Cardiac muscle cell (in vitro differentiated cells and primary cell): ENCODE measurements around the gene FNBP1. TPM values are rescaled to one million over a fixed set of nuclear protein-coding genes. Genes with fewer than 3 reads are reported as not detected.

Source experiments
- DNase-seq, 2 donors: peaks; one replicate each; pipeline versions ENCODE4 v3.0.0 to v3.0.0-alpha.2; 2010 to 2017; ENCODE audit warnings: low read depth in 1 of 2, low spot score in 1 of 2
- H3K27ac ChIP-seq: fragments of 200-600 bp; sonication (generic); 2 replicates; pipeline ENCODE4 v1.5.1; 2016
- H3K27me3 ChIP-seq: fragments of 200-600 bp; sonication (generic); 2 replicates; pipeline ENCODE4 v1.6.0; 2016; ENCODE audit warnings: control low read depth
- H3K36me3 ChIP-seq: fragments of 200-600 bp; sonication (generic); 2 replicates; pipeline ENCODE4 v1.5.1; 2016; ENCODE audit warnings: control low read depth
- H3K4me1 ChIP-seq: fragments of 200-600 bp; sonication (generic); 2 replicates; pipeline ENCODE4 v1.8.1; 2017; ENCODE audit warnings: low read depth, mild to moderate bottlenecking, mixed run types
- H3K4me3 ChIP-seq: fragments of 200-600 bp; sonication (generic); 2 replicates; pipeline ENCODE4 v1.5.1; 2016; ENCODE audit warnings: mild to moderate bottlenecking
- H3K9me3 ChIP-seq: fragments of 200-600 bp; sonication (generic); 2 replicates; pipeline ENCODE4 v1.5.1; 2017; ENCODE audit warnings: low read depth, mild to moderate bottlenecking, control low read depth
- CTCF ChIP-seq: IDR thresholded peaks from 2 replicates; pipeline ENCODE4 v1.5.1; 2012; ENCODE audit warnings: low read depth, mild to moderate bottlenecking, low read length
- polyA plus RNA-seq: library from polyadenylated mRNA; unstranded; fragments of >200 nt; fragmentation: Nextera tagmentation; extraction: Ambion mirVana; gene quantifications from 2 replicates; pipeline ENCODE4 v1.2.1, GENCODE V29; 2016
- total RNA-seq: library from RNA; depleted of rRNA; stranded (reverse); fragments of >200 nt; gene quantifications from 2 replicates; pipeline ENCODE4 v1.2.3, GENCODE V29; 2016

The FNBP1 gene
- total and polyA plus RNA-seq, 2 experiments from 2014 or later, result 20.5 to 37.9 TPM

GRCh38 chr9:130078547-130078946 lies 35.6 kb upstream of the FNBP1 start:
- peaks cover 13% of the 10 kb centered on the region for H3K4me1 ChIP-seq
- H3K36me3 ChIP-seq, result peaks cover 27% of the 10 kb centered on the region
- H3K27me3 ChIP-seq, result no peaks in the 10 kb centered on the region
- H3K9me3 ChIP-seq, result no peaks in the 10 kb centered on the region
- TF ChIP-seq CTCF, result no peak
- H3K4me3 ChIP-seq, result no peak overlapping the region
- DNase-seq, result no peak
- H3K27ac ChIP-seq, result no peak overlapping the region

GRCh38 chr9:130073373-130073772 lies 30.4 kb upstream of the FNBP1 start:
- Histone ChIP-seq H3K36me3 (peaks cover 14% of the 10 kb centered on the region), H3K27ac (peak overlapping the region; percentile 93), H3K27me3 (no peaks in the 10 kb centered on the region), H3K9me3 (no peaks in the 10 kb centered on the region), H3K4me1 (peaks cover 23% of the 10 kb centered on the region), H3K4me3 (no peak overlapping the region)
- peak; percentile 50 to 87 for DNase-seq
- no peak for TF ChIP-seq CTCF

GRCh38 chr9:130072515-130073235 lies 29.7 kb upstream of the FNBP1 start:
- H3K36me3 ChIP-seq, result peaks cover 13% of the 10 kb centered on the region
- DNase-seq, result peak in 1 of 2 donors; percentile 46
- no peak for TF ChIP-seq CTCF
- H3K9me3 ChIP-seq, result no peaks in the 10 kb centered on the region
- no peaks in the 10 kb centered on the region for H3K27me3 ChIP-seq
- no peak overlapping the region for H3K4me3 ChIP-seq
- peak overlapping the region; percentile 93 for H3K27ac ChIP-seq
- H3K4me1 ChIP-seq, result peaks cover 23% of the 10 kb centered on the region

- Histone ChIP-seq H3K9me3 (no peaks in the 10 kb centered on the region), H3K27ac (no peak overlapping the region), H3K27me3 (no peaks in the 10 kb centered on the region), H3K36me3 (no peaks in the 10 kb centered on the region), H3K4me1 (peaks cover 15% of the 10 kb centered on the region), H3K4me3 (no peak overlapping the region)
- no peak for TF ChIP-seq CTCF
- DNase-seq, result no peak
These were observed 26.1 kb upstream of the FNBP1 start for GRCh38 chr9:130069048-130069447.

- no peak for TF ChIP-seq CTCF
- H3K36me3 ChIP-seq, result no peaks in the 10 kb centered on the region
- peak in 1 of 2 donors; percentile 7 for DNase-seq
- no peak overlapping the region for H3K4me3 ChIP-seq
- H3K9me3 ChIP-seq, result no peaks in the 10 kb centered on the region
- H3K27me3 ChIP-seq, result no peaks in the 10 kb centered on the region
- H3K27ac ChIP-seq, result peak overlapping the region; percentile 37
- no peaks in the 10 kb centered on the region for H3K4me1 ChIP-seq
These were observed 21.6 kb upstream of the FNBP1 start for GRCh38 chr9:130064621-130065020.
